Measurements from ENCODE around the gene MAST1. TPM values are rescaled to one million over a fixed set of nuclear protein-coding genes. Genes with fewer than 3 reads are reported as not detected.

Gene MAST1
- total RNA-seq (under 1 TPM; 0.29 to 0.75 (median 0.43) TPM), total RNA-seq (0 to 1.2 (median 0.25) reads per million in 29 experiments)
- 0.29 TPM for total RNA-seq (2013)

- ChIA-PET POLR2A (no interaction called here), CTCF (no interaction called here)
- Mint-ChIP-seq H3K4me3 (peak within 1 kb of the TSS; percentile 50 to 66 (median 64)), H3K36me3 (no peaks in the 10 kb centered on the region), H3K9me3 (no peaks in the 10 kb centered on the region), H3K27me3 (peaks cover 65 to 74% of the 10 kb centered on the region in 2 donors), H3K4me1 (peaks cover 24 to 44% (median 42%) of the 10 kb centered on the region in 3 donors), H3K27ac (peak within 1 kb of the TSS in 1 of 2 donors; percentile 11)
- under 1% methylated on average over 50 of the region's 69 CpGs for WGBS (ENCODE audit: insufficient coverage)
- Histone ChIP-seq H3K9me3 (no peaks in the 10 kb centered on the region), H3K27me3 (replicated peaks in 1 of 2; ENCODE audit: control insufficient read depth in 2 of 2, extremely low read depth in 1 of 2, insufficient read depth in 2 of 2, low read length in 1 of 2) (peaks cover 33 to 91% of the 10 kb centered on the region in 2 experiments), H3K36me3 (ENCODE audit: control insufficient read depth in 2 of 2, extremely low read depth in 1 of 2, insufficient read depth in 1 of 2, low read length in 1 of 2) (no peaks in the 10 kb centered on the region), H3K27ac (ENCODE audit: low read length) (no peak within 1 kb of the TSS), H3K4me3 (ENCODE audit: control insufficient read depth in 1 of 2, extremely low read depth in 1 of 2, low read length in 1 of 2) (peak within 1 kb of the TSS; percentile 24 to 40), H3K4me1 (ENCODE audit: control insufficient read depth in 1 of 2, extremely low read depth in 1 of 2, insufficient read depth in 2 of 2, low read length in 2 of 2) (peaks cover 4 to 48% of the 10 kb centered on the region in 2 experiments)
- peak; percentile 67 to 74 (median 70) for ATAC-seq (replicated peaks in 1 of 4)
- DNase-seq: peak in 22 of 35 experiments; percentile 7 to 79 (median 40)
These were observed at the start of gene MAST1 for GRCh38 chr19:12838182-12838885. MAST1 (plus strand) TSS chr19:12838515; CDS start chr19:12838573, 58 bp downstream.

GRCh38 chr19:12788682-12789097, 49.6 kb upstream of the MAST1 start:
- H3K27ac Mint-ChIP-seq: peak overlapping the region; percentile 96 to 97
- H3K4me3 ChIP-seq (ENCODE audit: control insufficient read depth in 1 of 2, extremely low read depth in 1 of 2, low read length in 1 of 2): no peak overlapping the region
- peak overlapping the region; percentile 98 for H3K27ac ChIP-seq (ENCODE audit: low read length)
- H3K27me3 ChIP-seq (replicated peaks in 1 of 2; ENCODE audit: control insufficient read depth in 2 of 2, extremely low read depth in 1 of 2, insufficient read depth in 2 of 2, low read length in 1 of 2): no peaks in the 10 kb centered on the region
- H3K36me3 ChIP-seq (ENCODE audit: control insufficient read depth in 2 of 2, extremely low read depth in 1 of 2, insufficient read depth in 1 of 2, low read length in 1 of 2): no peaks in the 10 kb centered on the region
- no peaks in the 10 kb centered on the region for H3K9me3 Mint-ChIP-seq
- ATAC-seq (replicated peaks in 1 of 4) (no peak), DNase-seq (peak in 19 of 35 experiments; percentile 33 to 79 (median 54))
- POLR2A ChIA-PET: no interaction called here
- CTCF ChIA-PET: no interaction called here
- peaks cover 34 to 60% of the 10 kb centered on the region in 2 experiments for H3K4me1 ChIP-seq (ENCODE audit: control insufficient read depth in 1 of 2, extremely low read depth in 1 of 2, insufficient read depth in 2 of 2, low read length in 2 of 2)
- H3K9me3 ChIP-seq: no peaks in the 10 kb centered on the region
- peaks cover 17 to 27% (median 26%) of the 10 kb centered on the region in 3 donors for H3K4me1 Mint-ChIP-seq
- peak overlapping the region; percentile 73 to 92 (median 77) for H3K4me3 Mint-ChIP-seq
- no peaks in the 10 kb centered on the region for H3K36me3 Mint-ChIP-seq
- no peaks in the 10 kb centered on the region for H3K27me3 Mint-ChIP-seq
- 40% methylated on average over 1 of the region's 12 CpGs for WGBS (ENCODE audit: insufficient coverage)

DNA sequence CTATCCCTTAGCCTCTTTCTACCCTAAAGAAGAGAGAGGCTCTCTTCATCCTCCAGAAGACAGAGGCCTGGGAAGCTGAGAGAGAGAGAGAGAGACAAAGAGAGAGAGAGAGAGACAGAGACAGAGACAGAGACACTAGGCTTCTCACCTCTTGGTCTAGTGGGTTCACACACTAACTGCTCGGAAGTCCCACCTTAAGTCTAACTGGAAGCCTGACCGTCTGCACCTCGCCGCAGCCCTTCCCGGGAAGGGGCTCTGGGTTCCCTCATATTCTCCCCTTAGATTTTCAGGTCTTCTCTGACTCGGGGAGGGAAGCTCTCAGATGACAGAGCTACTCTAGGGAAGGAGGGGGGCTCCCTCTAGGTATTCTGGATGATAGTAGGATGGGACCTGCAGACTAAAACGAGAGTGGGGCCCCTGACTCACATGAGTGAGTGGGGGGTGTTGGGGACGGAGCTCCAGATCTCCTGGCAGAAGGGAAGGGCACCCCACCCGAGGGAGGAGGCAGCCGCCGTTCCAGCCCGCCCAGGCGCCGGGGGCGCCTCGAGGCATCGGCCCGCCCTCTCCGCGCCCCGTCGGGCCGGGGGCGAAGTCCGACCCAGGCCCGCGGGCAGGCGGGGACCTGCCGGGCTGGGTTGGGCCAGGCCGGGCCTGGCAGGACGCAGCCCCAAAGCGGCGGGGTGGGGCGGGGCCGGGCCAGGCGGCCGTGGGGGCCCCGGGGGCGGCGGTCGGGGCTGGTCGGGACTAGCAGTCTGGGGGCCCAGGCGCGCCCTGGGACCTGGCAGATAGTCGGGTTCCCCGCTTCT, 49.0 kb upstream of the MAST1 start:
- Histone ChIP-seq H3K27ac (ENCODE audit: low read length) (peak overlapping the region; percentile 98), H3K4me1 (ENCODE audit: control insufficient read depth in 1 of 2, extremely low read depth in 1 of 2, insufficient read depth in 2 of 2, low read length in 2 of 2) (peaks cover 34 to 60% of the 10 kb centered on the region in 2 experiments), H3K4me3 (ENCODE audit: control insufficient read depth in 1 of 2, extremely low read depth in 1 of 2, low read length in 1 of 2) (peak overlapping the region in 1 of 2 donors; percentile 100), H3K9me3 (no peaks in the 10 kb centered on the region), H3K27me3 (replicated peaks in 1 of 2; ENCODE audit: control insufficient read depth in 2 of 2, extremely low read depth in 1 of 2, insufficient read depth in 2 of 2, low read length in 1 of 2) (no peaks in the 10 kb centered on the region), H3K36me3 (ENCODE audit: control insufficient read depth in 2 of 2, extremely low read depth in 1 of 2, insufficient read depth in 1 of 2, low read length in 1 of 2) (no peaks in the 10 kb centered on the region)
- Mint-ChIP-seq H3K4me1 (peaks cover 21 to 30% (median 30%) of the 10 kb centered on the region in 3 donors), H3K9me3 (no peaks in the 10 kb centered on the region), H3K4me3 (peak overlapping the region; percentile 73 to 92 (median 92)), H3K36me3 (no peaks in the 10 kb centered on the region), H3K27ac (peak overlapping the region; percentile 96 to 97), H3K27me3 (no peaks in the 10 kb centered on the region)
- peak in 2 of 35 experiments; percentile 15 to 53 for DNase-seq
- CTCF ChIA-PET: interaction anchor here in 1 of 2 donors (0.6 kb wide), 1 partner anchor 13 kb away, joined by 4 read pairs; no protein-coding TSS in a partner anchor
- 2% methylated on average over 40 of the region's 46 CpGs for WGBS (ENCODE audit: insufficient coverage)
- ATAC-seq (replicated peaks in 1 of 4): no peak
- POLR2A ChIA-PET: no interaction called here

GRCh38 chr19:12789904-12790619, 48.3 kb upstream of the MAST1 start:
- ChIA-PET CTCF (interaction anchor here in 1 of 2 donors (0.6 to 3.6 kb wide), 3 partner anchors 8 to 56 kb away, joined by 3 to 20 read pairs (median 4); partner anchors contain the start of gene TRIR), POLR2A (interaction anchor here in 1 of 2 donors (3.7 kb wide), 1 partner anchor 7 kb away, joined by 45 read pairs; no protein-coding TSS in a partner anchor)
- H3K27me3 ChIP-seq (replicated peaks in 1 of 2; ENCODE audit: control insufficient read depth in 2 of 2, extremely low read depth in 1 of 2, insufficient read depth in 2 of 2, low read length in 1 of 2): no peaks in the 10 kb centered on the region
- Mint-ChIP-seq H3K4me1 (peaks cover 28 to 38% (median 37%) of the 10 kb centered on the region in 3 donors), H3K36me3 (no peaks in the 10 kb centered on the region), H3K4me3 (peak overlapping the region; percentile 92), H3K27me3 (no peaks in the 10 kb centered on the region), H3K9me3 (no peaks in the 10 kb centered on the region), H3K27ac (peak overlapping the region; percentile 96 to 99)
- no peaks in the 10 kb centered on the region for H3K36me3 ChIP-seq (ENCODE audit: control insufficient read depth in 2 of 2, extremely low read depth in 1 of 2, insufficient read depth in 1 of 2, low read length in 1 of 2)
- peak; percentile 72 to 95 (median 84) for DNase-seq
- peak overlapping the region; percentile 98 for H3K27ac ChIP-seq (ENCODE audit: low read length)
- peaks cover 35 to 60% of the 10 kb centered on the region in 2 experiments for H3K4me1 ChIP-seq (ENCODE audit: control insufficient read depth in 1 of 2, extremely low read depth in 1 of 2, insufficient read depth in 2 of 2, low read length in 2 of 2)
- under 1% methylated on average over 47 of the region's 56 CpGs for WGBS (ENCODE audit: insufficient coverage)
- peak overlapping the region; percentile 91 to 100 for H3K4me3 ChIP-seq (ENCODE audit: control insufficient read depth in 1 of 2, extremely low read depth in 1 of 2, low read length in 1 of 2)
- H3K9me3 ChIP-seq: no peaks in the 10 kb centered on the region
- peak; percentile 25 to 35 (median 28) for ATAC-seq (replicated peaks in 1 of 4)

- Mint-ChIP-seq H3K27ac (peak overlapping the region; percentile 96 to 99), H3K36me3 (no peaks in the 10 kb centered on the region), H3K9me3 (no peaks in the 10 kb centered on the region), H3K4me1 (peaks cover 33 to 42% (median 41%) of the 10 kb centered on the region in 3 donors), H3K27me3 (no peaks in the 10 kb centered on the region), H3K4me3 (peak overlapping the region; percentile 92)
- DNase-seq: peak in 4 of 35 experiments; percentile 12 to 57 (median 22)
- Histone ChIP-seq H3K27ac (ENCODE audit: low read length) (peak overlapping the region; percentile 98), H3K36me3 (ENCODE audit: control insufficient read depth in 2 of 2, extremely low read depth in 1 of 2, insufficient read depth in 1 of 2, low read length in 1 of 2) (no peaks in the 10 kb centered on the region), H3K4me1 (ENCODE audit: control insufficient read depth in 1 of 2, extremely low read depth in 1 of 2, insufficient read depth in 2 of 2, low read length in 2 of 2) (peaks cover 29 to 58% of the 10 kb centered on the region in 2 experiments), H3K9me3 (no peaks in the 10 kb centered on the region), H3K4me3 (ENCODE audit: control insufficient read depth in 1 of 2, extremely low read depth in 1 of 2, low read length in 1 of 2) (peak overlapping the region; percentile 91 to 100), H3K27me3 (replicated peaks in 1 of 2; ENCODE audit: control insufficient read depth in 2 of 2, extremely low read depth in 1 of 2, insufficient read depth in 2 of 2, low read length in 1 of 2) (no peaks in the 10 kb centered on the region)
- ATAC-seq (replicated peaks in 1 of 4): no peak
- ChIA-PET CTCF (interaction anchor here in 1 of 2 donors (0.7 to 3.6 kb wide), 3 partner anchors 9 to 57 kb away, joined by 3 to 20 read pairs (median 9); partner anchors contain the start of gene TRIR), POLR2A (interaction anchor here (0.5 to 3.7 kb wide), 7 partner anchors 8 to 1037 kb away, joined by 3 to 45 read pairs (median 7); partner anchors contain the start of gene RNASEH2A (in 1 of the 2))
- WGBS (ENCODE audit: insufficient coverage): 2% methylated on average over 22 of the region's 22 CpGs
These were observed 47.5 kb upstream of the MAST1 start for GRCh38 chr19:12790628-12791344.

All from T-cell (primary cell).